GM12874 (cell line): ENCODE data around the gene SNAI3.

Experiments
- TF ChIP-seq, protein P1 (sequence below): IDR thresholded peaks from 2 replicates; pipeline ENCODE4 v1.5.1; 2011; ENCODE audit warnings: low read depth, mild to moderate bottlenecking, control low read depth, low read length, moderate library complexity; ENCODE audit not compliant: insufficient read depth

Gene SNAI3

DNA sequence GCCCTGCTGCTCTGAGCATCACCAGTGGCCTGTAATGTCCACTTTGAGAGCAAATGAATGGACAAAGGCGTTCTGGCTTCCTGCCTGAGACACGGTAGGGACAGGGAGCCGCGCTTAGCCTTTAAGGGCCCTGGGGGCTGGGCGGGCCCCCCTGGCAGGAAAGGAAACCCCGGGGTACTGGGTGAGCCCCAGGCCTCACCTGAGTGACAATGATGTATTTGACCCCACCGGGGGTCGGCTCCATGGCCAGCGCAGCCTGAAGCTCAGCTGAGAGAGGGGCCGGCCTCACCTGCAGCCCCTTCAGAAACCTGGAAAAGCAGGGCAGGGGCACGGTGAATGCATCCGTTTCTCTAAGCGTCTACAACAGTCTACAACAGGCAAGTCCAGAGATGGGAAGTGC lies 33.2 kb downstream of the SNAI3 start:
- TF ChIP-seq, protein P1, sequence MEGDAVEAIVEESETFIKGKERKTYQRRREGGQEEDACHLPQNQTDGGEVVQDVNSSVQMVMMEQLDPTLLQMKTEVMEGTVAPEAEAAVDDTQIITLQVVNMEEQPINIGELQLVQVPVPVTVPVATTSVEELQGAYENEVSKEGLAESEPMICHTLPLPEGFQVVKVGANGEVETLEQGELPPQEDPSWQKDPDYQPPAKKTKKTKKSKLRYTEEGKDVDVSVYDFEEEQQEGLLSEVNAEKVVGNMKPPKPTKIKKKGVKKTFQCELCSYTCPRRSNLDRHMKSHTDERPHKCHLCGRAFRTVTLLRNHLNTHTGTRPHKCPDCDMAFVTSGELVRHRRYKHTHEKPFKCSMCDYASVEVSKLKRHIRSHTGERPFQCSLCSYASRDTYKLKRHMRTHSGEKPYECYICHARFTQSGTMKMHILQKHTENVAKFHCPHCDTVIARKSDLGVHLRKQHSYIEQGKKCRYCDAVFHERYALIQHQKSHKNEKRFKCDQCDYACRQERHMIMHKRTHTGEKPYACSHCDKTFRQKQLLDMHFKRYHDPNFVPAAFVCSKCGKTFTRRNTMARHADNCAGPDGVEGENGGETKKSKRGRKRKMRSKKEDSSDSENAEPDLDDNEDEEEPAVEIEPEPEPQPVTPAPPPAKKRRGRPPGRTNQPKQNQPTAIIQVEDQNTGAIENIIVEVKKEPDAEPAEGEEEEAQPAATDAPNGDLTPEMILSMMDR, result no peak

DNA sequence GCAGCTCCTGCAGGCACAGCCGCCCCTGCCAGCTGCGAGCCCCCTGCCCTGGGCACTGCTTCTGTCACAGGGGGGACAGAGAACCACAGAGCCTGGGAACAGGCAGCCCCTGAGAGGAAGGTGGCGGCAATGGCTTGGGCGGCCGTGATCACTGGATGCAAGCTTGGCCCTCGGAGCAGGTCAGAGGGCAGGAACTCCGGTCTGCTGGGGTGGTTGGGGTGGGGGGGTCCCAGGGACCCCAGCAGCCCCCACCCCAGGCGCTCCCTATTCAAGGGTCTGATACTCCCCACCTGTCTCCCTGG lies 33.6 kb downstream of the SNAI3 start:
- TF ChIP-seq, protein P1, result no peak

DNA sequence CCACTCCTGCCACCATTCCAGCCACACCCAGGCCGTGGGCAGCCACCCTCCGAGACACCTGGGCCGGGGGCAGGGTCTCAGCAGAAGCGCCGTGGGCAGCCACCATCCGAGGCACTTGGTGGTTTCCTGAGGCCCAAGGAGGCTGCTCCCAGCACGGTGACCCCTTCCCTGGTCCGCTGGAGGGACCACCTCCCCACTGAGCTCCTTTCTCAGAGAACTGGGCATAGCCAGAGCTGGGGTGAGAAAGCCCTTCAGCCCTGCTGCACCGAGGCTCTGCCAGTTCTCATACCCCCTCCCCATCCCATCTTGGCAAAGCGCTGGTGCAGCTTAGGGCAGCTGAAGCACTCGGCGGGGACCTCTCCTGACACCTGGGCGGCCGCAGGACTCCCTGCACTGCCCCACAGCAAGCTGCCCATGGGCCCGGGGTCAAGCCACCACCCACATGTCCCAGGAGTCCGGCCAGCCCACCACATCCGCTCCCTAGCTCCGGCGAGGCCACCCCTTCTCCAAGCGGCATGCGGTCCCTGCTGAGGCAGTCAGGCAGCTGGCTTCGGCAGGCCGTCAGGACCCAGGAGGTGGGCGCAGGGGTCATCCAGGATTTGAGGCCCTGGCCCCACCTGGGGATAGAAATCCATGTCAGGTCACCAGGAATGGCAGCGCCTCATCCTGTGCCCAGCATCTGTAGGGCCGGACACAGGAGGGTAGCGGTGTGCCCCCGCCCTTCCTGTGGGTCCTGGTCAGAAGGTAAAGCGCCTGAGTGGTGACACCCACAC lies 34.1 kb downstream of the SNAI3 start:
- TF ChIP-seq, protein P1, result no peak

DNA sequence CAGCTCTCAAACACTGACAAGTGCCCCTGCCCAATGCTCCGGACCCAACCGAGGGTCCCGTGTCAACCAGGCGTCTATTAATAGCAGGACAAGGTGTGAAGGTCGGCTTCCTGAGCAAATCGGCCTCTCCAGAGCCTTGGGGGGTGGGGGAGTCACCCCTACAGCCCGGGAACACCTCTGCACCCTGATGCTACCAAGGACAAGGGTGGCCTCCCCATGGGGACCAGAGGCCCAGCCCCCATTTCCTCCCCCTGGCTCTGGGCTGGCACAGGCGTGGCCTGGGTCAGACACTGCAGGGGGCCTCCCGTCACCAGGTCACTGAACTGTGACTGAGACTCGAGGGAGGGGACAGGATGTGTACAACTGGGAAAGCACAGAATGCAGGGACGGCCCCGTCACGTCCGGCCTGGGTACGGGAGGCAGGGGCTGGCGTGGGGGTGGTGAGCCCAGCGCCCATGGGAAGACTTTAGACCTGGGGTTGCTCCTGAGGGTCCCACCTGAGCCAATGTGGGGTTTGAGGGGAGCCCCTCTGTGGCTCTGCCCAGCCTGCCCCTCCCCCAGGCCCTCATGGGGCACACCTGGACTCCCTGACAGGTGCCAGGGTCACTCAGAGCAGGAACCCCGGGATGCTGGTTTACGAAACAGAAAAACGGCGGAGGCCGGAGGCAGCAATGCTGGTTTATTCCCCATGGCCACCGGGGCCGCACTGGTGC lies 34.9 kb downstream of the SNAI3 start:
- TF ChIP-seq, protein P1, result no peak

DNA sequence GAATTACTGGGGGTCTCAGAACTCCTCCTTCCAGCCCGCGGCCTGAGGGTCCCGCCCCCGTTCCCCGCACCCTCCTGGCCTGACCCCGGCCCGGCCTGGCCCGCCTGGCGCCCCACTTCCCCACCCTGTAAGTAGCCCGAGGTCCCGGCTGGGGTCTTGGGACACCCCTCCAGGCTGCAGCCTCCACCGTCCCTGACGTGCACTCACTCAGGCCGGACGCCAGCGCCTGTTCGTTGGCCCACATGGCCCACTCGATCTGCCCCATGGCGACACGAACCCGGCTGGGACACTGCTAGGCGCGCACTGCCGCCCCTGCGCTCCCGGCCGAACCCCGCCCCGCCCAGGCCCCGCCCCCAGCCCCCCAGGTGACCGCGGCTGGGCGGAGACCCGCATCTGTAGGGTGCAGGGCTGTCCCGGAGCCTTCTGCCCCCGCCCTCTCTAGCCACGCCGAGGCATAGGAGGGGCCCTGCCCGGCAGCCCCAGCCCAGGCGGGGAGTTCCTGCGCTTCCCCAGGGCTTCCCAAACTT lies 35.5 kb downstream of the SNAI3 start, which contains the start of gene CYBA:
CYBA (minus strand) TSS at position 305 of the 527 bp plus-strand sequence; CDS start at position 265, 40 bp downstream.
- TF ChIP-seq, protein P1, result no peak

DNA sequence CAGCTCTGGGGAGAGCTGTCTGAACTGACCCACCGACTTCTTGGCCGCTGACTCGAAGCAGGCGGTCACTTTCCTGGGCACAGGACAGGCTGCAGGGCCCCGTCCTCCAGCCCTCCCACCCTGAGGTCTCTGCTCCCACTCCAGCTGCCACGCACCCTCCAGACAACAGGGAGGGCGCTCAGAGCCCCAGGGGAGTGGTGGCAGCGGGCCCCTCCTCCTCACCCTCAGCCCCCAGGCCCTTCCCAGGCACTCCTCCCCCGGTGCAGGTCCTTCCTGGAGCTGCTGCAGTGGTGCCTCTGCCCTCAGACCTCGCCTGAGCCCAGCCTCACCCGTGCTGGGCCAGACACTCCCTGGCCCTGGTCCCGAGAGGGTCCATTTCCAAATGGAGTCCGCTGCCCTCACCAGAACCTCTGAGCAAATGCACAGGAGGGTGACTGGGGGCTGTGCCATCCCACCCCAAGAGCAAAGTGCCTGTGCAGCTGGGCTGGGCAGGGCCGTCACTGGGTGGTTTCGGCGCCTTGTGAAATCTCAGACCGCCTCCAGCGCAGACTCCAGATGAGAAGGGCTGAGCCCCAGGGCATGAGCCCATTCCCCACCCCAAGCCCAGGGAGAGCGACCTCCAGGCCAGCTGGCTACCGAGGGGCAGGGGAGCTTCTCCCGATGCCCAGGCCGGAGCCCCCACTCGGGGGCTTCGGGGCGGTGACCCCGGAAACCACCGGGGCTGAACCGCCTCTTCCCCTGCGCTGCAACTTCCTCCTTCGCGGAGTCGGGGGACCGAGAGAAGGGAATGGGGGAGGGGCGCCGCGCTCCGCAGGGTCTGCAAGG lies 36.2 kb downstream of the SNAI3 start:
- TF ChIP-seq, protein P1, result no peak
